Mammary epithelial cell (primary cell): ENCODE results near the gene GUCY1A2.
"Not testable (repeated sequence)": the region's sequence is repeated elsewhere in the genome, so short reads cannot be mapped to it uniquely, and the experiment has no call there.

ENCODE experiments used
- EZH2 ChIP-seq: IDR thresholded peaks from 2 replicates; pipeline ENCODE4 v1.6.1; 2012; ENCODE audit warnings: low read length, inconsistent platforms, borderline replicate concordance
- TF ChIP-seq, protein P1 (sequence below), 2 donors: IDR thresholded peaks in 1 of 2; conservative IDR thresholded peaks in 1 of 2; 2 replicates each; pipeline ENCODE4 v1.5.1; 2011 to 2012; ENCODE audit warnings: inconsistent platforms in 2 of 2, low read length in 2 of 2, mild to moderate bottlenecking in 2 of 2, control low read depth in 1 of 2, low read depth in 1 of 2; ENCODE audit not compliant: insufficient read depth in 1 of 2; ENCODE audit errors: extremely low read depth in 1 of 2

DNA sequence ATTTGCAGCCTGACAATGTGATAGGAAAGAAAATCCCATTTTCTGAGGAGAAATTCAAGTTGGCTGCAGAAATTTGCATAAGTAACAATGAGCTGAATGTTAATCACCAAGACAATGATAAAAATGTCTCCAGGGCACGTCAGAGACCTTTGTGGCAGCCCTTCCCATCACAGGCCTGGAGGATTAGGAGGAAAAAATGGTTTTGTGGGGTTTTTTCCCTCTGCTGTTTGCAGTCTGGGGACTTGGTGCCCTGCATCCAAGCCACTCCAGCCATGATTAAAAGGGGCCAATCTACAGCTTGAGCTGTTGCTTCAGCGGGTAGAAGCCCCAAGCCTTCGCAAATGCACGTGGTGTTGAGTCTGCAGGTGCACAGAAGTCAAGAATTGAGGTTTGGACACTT lies 33.1 kb upstream of the GUCY1A2 start:
- TF ChIP-seq, protein P1, sequence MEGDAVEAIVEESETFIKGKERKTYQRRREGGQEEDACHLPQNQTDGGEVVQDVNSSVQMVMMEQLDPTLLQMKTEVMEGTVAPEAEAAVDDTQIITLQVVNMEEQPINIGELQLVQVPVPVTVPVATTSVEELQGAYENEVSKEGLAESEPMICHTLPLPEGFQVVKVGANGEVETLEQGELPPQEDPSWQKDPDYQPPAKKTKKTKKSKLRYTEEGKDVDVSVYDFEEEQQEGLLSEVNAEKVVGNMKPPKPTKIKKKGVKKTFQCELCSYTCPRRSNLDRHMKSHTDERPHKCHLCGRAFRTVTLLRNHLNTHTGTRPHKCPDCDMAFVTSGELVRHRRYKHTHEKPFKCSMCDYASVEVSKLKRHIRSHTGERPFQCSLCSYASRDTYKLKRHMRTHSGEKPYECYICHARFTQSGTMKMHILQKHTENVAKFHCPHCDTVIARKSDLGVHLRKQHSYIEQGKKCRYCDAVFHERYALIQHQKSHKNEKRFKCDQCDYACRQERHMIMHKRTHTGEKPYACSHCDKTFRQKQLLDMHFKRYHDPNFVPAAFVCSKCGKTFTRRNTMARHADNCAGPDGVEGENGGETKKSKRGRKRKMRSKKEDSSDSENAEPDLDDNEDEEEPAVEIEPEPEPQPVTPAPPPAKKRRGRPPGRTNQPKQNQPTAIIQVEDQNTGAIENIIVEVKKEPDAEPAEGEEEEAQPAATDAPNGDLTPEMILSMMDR (conservative IDR thresholded peaks at IDR 0.05 in 1 of 2, IDR thresholded peaks at IDR 0.05 in 1 of 2; ENCODE audit: extremely low read depth in 1 of 2, insufficient read depth in 1 of 2, low read depth in 1 of 2, low read length in 2 of 2): not testable (repeated sequence)
- not testable (repeated sequence) for TF ChIP-seq EZH2
